HG02852 (cell line): ENCODE data around the gene NDUFAF5.

ENCODE experiments used
- ATAC-seq: cut with Tn5 transposase; IDR thresholded peaks from one replicate; pipeline ENCODE4 v1.9.1; 2021; ENCODE audit warnings: mild to moderate bottlenecking, moderate library complexity; ENCODE audit not compliant: unreplicated experiment

NDUFAF5 gene

DNA sequence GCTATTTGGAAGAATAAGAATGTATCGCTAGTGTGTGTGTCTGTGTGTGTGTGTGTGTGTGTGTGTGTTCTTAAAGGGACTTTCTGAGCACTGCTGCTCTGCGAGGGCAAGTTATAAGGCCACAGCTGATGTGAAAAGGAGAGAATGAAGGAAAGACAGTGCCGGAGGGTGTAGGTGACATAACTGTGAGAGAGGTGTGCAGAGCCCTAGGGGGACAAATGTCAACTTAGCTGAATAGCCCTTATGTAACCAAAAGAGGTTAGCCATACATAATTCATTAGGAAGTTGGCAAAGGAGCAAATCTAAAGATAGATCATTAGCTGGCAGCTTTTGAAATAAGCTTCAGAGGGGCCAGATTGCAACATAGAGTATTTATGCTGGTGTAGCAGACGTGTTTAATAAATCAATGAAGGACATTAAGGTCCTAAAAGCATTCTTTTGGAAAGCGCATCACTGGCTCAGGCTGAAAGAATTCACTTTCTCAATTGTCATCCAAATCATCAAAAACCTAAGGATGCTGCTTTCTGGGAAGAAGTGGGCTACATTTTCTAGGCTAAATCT lies 81.0 kb downstream of the NDUFAF5 start:
- ATAC-seq: no peak

DNA sequence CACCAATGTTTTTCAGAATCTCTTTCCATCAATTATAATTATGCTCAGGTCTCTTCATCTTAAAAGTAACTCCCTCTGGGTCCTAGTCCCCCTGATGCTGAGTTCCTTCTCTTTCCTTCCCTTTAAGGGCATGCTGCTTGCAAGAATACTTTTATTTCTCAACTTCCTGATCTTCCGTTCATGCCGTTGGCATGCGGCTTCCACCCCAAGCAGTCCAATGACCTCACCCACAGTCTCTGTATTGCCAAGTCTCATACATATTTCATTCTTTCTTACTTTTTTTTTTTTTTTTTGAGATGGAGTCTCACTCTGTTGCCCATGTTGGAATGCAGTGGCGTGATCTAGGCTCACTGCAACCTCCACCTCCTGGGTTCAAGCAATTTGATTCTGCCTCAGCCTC lies 83.5 kb downstream of the NDUFAF5 start:
- ATAC-seq: no peak

DNA sequence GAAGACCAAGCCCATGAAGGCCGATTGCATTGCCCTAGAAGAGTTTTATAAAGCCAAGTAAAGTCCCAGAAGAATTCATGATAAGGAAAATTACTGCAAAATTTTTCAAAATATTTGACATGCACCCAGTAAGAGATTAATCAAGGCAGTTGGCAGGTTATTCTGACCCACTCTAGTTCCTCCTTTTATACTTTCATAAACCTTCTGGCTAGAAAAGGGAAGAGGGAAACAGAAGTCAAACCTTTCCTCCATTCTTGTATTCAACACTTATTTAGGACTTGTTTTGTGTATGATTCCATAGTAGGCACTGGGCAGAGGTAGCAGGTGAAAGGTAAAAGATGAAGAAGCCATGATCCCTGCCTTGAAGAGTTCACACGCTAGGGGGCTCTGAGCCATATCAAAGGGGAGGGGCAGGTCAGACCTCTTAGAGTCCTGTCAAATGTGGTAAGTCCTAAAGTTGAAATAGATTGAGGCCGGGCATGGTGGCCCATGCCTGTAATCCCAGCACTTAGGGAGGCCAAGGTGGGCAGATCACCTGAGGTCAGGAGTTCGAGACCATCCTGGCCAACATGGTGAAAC lies 85.4 kb downstream of the NDUFAF5 start:
- no peak for ATAC-seq
